HG02938 (cell line): ENCODE results near the gene SLC9A4.
"Not testable (repeated sequence)": the region's sequence is repeated elsewhere in the genome, so short reads cannot be mapped to it uniquely, and the experiment has no call there.

Experiments used
- ATAC-seq: cut with Tn5 transposase; IDR thresholded peaks from one replicate; pipeline ENCODE4 v1.9.1; 2021; ENCODE audit warnings: mild to moderate bottlenecking, moderate library complexity; ENCODE audit not compliant: unreplicated experiment

Gene SLC9A4

DNA sequence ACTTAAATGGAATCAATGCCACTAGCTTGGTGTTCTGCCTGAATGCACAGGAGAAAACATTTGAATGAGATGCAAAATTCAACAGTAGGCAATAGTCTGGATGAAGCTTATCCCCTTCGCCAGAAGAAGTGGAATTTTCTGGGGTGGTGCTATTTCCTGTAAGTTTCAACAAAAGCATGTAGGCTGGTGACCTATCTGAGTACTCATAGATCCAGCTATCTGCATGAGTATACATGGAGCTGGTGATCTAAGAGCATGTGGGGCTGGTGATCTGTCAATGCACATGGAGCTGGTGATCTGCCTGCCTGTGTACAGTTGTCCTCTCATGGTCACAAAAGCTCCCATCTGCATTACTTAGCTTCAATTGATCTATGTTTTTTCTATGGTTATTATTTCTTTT, 71.2 kb downstream of the SLC9A4 start:
- no peak for ATAC-seq

- ATAC-seq: no peak
Measured at GRCh38 chr2:102547462-102547861, 74.4 kb downstream of the SLC9A4 start.

DNA sequence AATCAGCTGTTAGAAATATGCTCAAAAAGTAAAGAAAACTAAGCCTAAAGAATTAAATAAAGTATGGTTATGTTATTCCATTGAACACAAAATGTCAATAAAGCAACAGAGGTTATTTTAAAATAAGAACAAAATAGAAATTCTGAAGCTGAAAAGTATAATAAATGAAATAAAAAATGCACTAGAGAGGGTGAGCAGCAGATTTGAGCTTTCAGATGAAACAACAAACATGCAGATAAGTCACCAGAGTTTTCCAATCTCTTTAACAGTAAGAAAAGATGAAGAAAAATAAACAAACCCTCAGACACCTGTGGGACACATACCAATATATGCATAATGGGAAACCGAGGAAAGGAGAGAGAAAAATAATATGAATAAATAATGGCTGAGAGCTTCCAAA, 76.0 kb downstream of the SLC9A4 start:
- ATAC-seq: no peak

GRCh38 chr2:102550151-102550550, 77.1 kb downstream of the SLC9A4 start:
- no peak for ATAC-seq

- no peak for ATAC-seq
Measured at GRCh38 chr2:102551329-102552096, 78.5 kb downstream of the SLC9A4 start.

- no peak for ATAC-seq
Measured at GRCh38 chr2:102553601-102554000, 80.6 kb downstream of the SLC9A4 start.

GRCh38 chr2:102558463-102558862, 85.4 kb downstream of the SLC9A4 start:
- ATAC-seq: no peak

DNA sequence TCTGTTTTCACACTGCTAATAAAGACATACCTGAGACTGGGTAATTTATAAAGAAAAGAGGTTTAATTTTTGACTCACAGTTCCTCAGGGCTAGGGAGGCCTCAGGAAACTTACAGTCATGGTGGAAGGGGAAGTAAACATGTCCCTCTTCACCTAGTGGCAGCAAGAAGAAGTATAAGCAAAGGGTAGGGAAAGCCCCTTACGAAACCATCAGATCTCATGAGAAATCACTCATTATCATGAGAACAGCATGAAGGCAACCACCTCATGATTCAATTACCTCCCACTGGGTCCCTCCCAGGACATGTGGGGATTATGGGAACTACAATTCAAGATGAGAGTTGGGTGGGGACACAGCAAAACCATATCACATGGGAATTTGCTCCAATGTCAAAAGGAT, 89.5 kb downstream of the SLC9A4 start:
- not testable (repeated sequence) for ATAC-seq

DNA sequence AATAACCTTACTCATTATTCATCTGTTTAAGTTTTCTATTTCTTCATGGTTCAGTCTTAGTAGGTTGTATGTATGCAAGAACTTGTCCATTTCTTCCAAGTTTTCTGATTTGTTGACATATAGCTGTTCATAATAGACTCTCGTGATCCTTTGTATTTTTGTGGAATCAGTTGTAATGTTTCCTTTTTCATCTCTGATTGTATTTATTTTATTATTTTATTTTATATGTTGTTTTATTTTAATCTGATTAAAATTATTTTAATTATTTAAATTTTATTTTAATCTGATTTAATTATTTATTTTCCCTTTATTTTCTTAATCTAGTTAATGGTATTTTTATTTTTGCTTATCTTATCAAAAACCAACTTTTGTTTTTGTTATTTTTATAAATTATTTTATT, 102.9 kb downstream of the SLC9A4 start:
- ATAC-seq: no peak

GRCh38 chr2:102578376-102578775, 105.3 kb downstream of the SLC9A4 start:
- ATAC-seq: no peak

DNA sequence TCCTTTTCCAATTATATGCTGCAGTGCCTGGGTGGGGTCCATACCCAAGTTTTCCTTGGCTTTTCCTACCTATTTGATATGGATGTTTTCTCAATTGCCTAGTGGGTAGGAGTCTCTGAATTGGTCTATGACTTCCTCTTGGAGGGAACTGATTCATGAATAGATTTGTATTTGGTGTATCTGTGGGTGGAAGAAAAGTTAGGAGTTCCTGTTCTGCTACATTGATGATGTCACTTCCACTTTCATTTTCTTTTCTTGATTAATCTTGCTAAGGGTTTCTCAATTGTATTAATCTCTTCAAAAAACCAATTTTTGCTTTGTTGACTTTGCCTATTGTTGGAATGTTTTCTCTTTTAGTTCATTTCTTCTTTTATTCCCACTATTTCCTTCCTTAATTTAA, 108.9 kb downstream of the SLC9A4 start:
- no peak for ATAC-seq

DNA sequence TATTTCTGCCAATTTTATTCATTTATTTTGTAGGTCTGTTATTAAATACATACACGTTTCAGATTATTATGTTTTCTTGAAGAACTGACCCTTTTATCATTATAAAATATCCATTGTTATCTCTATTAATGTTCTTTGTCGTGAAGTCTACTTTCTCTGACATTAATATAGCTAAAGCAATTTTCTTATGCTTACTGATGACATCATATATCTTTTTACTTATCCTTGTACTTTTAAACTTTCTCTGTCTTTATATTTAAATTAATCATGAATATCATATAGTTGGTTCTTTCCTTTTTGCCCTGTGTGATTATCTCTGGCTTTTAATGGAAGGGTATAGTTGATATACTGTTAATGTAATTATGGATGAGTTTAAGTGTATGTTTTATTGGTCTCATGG, 109.8 kb downstream of the SLC9A4 start:
- no peak for ATAC-seq
